Testis (tissue), 3 donors: ENCODE results near the gene ELF1. TPM values are rescaled to one million over a fixed set of nuclear protein-coding genes. Genes with fewer than 3 reads are reported as not detected.
A peak's percentile ranks its signal among the peaks of the same experiment; 100 is the strongest.

Experiments
- DNase-seq: peaks from one replicate; pipeline ENCODE4 v3.0.0-alpha.2; 2019
- H3K27ac ChIP-seq, 2 donors: fragments of 200-600 bp; sonication (generic); one replicate each; pipeline ENCODE4 v1.5.1; 2019
- H3K27me3 ChIP-seq: fragments of 200-600 bp; sonication (generic); one replicate; pipeline ENCODE4 v1.5.1; 2019
- H3K36me3 ChIP-seq: fragments of 200-600 bp; sonication (generic); one replicate; pipeline ENCODE4 v1.5.1; 2017; ENCODE audit warnings: low read depth; ENCODE audit errors: missing control alignments
- H3K4me1 ChIP-seq: fragments of 200-600 bp; sonication (generic); one replicate; pipeline ENCODE4 v1.5.1; 2019
- H3K4me3 ChIP-seq, 2 donors: fragments of 200-600 bp; sonication (generic); one replicate each; pipeline ENCODE4 v1.5.1; 2017 to 2019
- H3K9me3 ChIP-seq: fragments of 200-600 bp; sonication (generic); one replicate; pipeline ENCODE4 v1.5.1; 2017
- POLR2A ChIP-seq: fragments of 450-650 bp; IDR thresholded peaks from one replicate; pipeline ENCODE4 v1.6.1; 2017; ENCODE audit warnings: antibody characterized with exemption, mild to moderate bottlenecking, moderate library complexity
- WGBS, 2 donors: methylation state at CpG; one replicate each; pipeline ENCODE4 v1.1.5; 2018; 5-methylcytosine and 5-hydroxymethylcytosine counted together
- intact Hi-C: fragments of 100-400 bp; cut with DNase I; formaldehyde crosslinking; loops from one replicate; pipeline ENCODE4 v1.15.1; 2023; ENCODE audit warnings: low total_unique reads
- polyA plus RNA-seq: library from polyadenylated mRNA; stranded (reverse); fragments of 350-450 nt; fragmentation: Illumina TruSeq; extraction: RNeasy Lipid Tissue Mini Kit (QIAGEN cat#74804); gene quantifications from one replicate; pipeline ENCODE4 v1.2.3, GENCODE V29; 2014; ENCODE audit warnings: low read depth, low replicate concordance; ENCODE audit not compliant: insufficient read depth
- total RNA-seq, 2 donors: library from RNA; depleted of rRNA; stranded (reverse); fragments of >200 nt; gene quantifications; one replicate each; pipeline ENCODE4 v1.2.3, GENCODE V29; 2016
- TF ChIP-seq, protein P1 (sequence below), 3 experiments: fragments of 450-650 bp in 2 of 3; fragments of 200-600 bp in 1 of 3; sonication (generic) in 1 of 3; IDR thresholded peaks; one replicate each; pipeline ENCODE4 v1.5.1; 2016 to 2019; ENCODE audit warnings: antibody characterized with exemption in 3 of 3, mild to moderate bottlenecking in 2 of 3, moderate library complexity in 1 of 3

The ELF1 gene
- total and polyA plus RNA-seq, 3 donors from 2014 or later, result 32.8 to 67.5 (median 54.8) TPM

DNA sequence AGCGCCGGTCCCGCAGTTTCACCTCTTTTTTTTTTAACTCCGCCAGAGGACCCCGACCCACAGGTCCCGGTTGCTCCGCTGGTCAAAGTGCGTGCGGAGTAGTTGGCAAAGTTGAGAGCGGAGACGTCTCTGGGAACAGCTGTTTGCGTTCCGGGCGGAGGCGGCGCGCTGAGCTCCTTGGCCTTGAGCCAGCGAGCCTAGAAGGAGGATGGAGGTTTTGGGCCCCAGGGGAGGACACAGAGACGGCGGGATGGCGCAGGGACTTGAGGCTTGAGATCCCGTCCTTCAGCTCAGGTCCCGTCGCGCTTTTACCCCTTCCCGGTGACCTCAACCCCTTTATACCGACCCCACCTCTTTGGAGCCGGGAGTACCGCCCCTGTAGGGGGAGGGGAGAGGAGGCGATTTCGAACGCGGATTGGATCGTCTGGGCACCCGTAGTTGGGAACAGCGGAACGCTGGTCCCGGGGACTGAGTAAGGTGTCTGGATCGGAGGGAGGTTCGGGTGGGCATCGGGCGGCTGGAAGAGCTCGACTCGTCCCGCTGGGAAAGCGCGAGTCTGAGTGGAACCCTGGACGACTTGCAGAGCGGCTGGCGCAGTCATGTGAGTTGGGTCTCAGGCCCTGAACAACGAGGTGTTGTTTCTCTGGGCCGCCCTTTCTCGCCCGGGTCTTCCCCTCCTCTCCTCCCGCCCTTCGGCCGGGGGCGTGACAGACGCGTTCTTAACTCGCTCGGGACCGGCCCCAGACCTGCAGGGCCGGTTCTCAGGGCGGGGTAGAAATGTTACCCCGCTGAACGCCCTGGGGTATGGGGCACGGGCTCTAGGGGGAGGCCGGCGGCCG, 42.2 kb upstream of the ELF1 start, which contains the start of gene WBP4:
Gene WBP4, plus strand, starts transcription at position 435 of the 839 bp plus-strand sequence. Its CDS starts 165 bp downstream, at position 600.
- H3K27me3 ChIP-seq, result no peaks in the 10 kb centered on the region
- peaks cover 22% of the 10 kb centered on the region for H3K4me1 ChIP-seq
- H3K27ac ChIP-seq, result peak within 1 kb of the TSS; percentile 97 to 99
- no peaks in the 10 kb centered on the region for H3K36me3 ChIP-seq
- peak; percentile 95 for DNase-seq
- no peaks in the 10 kb centered on the region for H3K9me3 ChIP-seq
- intact Hi-C loops, result no loop called here
- H3K4me3 ChIP-seq, result peak within 1 kb of the TSS; percentile 84 to 95
- peak; percentile 32 for TF ChIP-seq POLR2A
- TF ChIP-seq, protein P1, sequence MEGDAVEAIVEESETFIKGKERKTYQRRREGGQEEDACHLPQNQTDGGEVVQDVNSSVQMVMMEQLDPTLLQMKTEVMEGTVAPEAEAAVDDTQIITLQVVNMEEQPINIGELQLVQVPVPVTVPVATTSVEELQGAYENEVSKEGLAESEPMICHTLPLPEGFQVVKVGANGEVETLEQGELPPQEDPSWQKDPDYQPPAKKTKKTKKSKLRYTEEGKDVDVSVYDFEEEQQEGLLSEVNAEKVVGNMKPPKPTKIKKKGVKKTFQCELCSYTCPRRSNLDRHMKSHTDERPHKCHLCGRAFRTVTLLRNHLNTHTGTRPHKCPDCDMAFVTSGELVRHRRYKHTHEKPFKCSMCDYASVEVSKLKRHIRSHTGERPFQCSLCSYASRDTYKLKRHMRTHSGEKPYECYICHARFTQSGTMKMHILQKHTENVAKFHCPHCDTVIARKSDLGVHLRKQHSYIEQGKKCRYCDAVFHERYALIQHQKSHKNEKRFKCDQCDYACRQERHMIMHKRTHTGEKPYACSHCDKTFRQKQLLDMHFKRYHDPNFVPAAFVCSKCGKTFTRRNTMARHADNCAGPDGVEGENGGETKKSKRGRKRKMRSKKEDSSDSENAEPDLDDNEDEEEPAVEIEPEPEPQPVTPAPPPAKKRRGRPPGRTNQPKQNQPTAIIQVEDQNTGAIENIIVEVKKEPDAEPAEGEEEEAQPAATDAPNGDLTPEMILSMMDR (IDR thresholded peaks at IDR 0.05), result peak in 2 of 3 experiments; percentile 21 to 29
- WGBS, 2 donors, result 0 to 1% methylated on average over 51 to 69 of the region's 71 CpGs

DNA sequence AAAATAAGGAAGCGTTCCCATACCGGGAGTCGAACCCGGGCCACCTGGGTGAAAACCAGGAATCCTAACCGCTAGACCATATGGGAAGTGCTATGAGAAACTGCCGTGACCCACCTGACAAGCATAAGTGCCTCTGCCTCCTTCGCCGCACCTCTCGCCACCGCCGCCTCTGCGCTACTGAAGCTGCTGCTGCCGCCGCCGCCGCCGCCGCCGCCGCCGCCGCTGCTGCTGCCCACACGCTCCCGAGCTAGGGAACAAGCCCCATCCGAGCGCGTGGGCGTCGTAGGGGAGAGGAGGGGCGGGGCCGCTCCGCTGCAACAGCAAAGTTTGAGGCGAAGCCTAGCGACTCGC, 41.6 kb upstream of the ELF1 start:
- peak; percentile 88 for DNase-seq
- Histone ChIP-seq H3K4me1 (peaks cover 24% of the 10 kb centered on the region), H3K27ac (peak overlapping the region; percentile 97 to 99), H3K9me3 (no peaks in the 10 kb centered on the region), H3K4me3 (peak overlapping the region; percentile 84 to 95), H3K27me3 (no peaks in the 10 kb centered on the region), H3K36me3 (no peaks in the 10 kb centered on the region)
- no peak for TF ChIP-seq POLR2A
- TF ChIP-seq, protein P1 (IDR thresholded peaks at IDR 0.05), result no peak
- 0% methylated on average over 17 to 35 of the region's 35 CpGs for WGBS, 2 donors
- intact Hi-C loops, result no loop called here

DNA sequence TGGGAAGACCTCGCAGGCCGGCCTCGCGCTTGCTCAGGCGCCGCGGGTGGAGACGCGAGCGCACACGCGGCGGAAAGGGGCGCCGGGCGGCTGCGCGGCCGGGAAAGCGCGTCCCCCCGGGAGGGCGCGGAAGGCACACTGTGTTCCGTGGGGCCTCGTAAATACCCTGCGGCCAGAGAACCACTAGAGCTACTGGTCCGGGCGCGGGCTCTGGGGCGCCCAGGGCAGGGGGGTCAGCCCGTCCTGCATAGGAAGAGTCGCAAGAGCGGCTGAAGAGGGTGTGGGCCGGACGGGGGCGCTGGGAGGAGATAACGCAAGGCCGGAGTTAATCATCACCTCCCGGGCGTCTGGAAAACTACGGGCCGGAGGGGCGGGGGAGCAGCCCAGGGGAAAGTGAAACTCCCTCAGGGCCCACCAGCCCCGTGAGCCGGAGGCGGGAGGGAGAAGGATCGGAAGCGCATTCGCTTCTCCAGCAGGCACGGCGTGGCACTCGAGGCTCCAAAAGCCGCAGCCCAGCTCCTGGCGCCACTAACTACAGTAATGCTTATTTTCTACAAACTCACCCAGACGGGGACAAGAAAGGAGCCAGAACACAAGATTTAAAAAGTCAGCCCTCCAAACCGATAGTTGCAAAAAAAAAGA, 41.1 kb upstream of the ELF1 start:
- DNase-seq, result peak; percentile 87
- Histone ChIP-seq H3K9me3 (no peaks in the 10 kb centered on the region), H3K27ac (peak overlapping the region; percentile 97 to 99), H3K4me1 (peaks cover 28% of the 10 kb centered on the region), H3K27me3 (no peaks in the 10 kb centered on the region), H3K4me3 (peak overlapping the region; percentile 84 to 95), H3K36me3 (no peaks in the 10 kb centered on the region)
- 0 to 1% methylated on average over 22 to 57 of the region's 57 CpGs for WGBS, 2 donors
- TF ChIP-seq, protein P1 (IDR thresholded peaks at IDR 0.05), result peak in 2 of 3 experiments; percentile 12 to 25
- no peak for TF ChIP-seq POLR2A
- intact Hi-C loops, result no loop called here

DNA sequence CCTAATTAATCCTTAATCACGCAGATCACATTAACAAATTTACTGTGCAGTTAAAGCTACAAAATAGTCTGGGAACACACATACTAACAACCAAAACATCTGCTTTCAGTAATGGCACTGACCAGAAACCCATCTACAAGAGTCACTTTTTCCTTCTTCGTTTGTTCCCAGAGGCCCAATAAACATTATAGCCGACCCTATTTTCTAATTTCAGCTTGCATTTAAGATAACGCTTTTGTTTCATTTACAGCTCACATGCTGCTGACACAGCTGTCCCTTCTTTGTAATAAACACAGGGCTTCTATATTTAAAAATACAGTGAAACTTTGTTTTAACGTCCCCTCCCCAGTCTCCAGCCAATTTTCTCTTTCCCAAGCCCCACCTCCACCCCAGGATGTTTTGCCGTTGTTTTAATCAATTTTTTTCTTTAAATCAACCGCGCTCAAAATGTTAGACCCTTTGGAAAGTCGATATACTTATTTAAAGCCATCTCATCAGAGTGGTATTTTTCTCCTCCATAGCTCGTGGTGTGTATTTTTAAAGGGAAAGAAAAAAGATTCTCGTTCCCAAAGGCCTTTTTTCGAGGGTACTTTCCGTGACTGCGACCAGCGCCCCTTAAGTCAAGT, 40.5 kb upstream of the ELF1 start:
- intact Hi-C loops, result no loop called here
- Histone ChIP-seq H3K27me3 (no peaks in the 10 kb centered on the region), H3K4me3 (peak overlapping the region; percentile 84 to 95), H3K9me3 (no peaks in the 10 kb centered on the region), H3K4me1 (peaks cover 33% of the 10 kb centered on the region), H3K27ac (peak overlapping the region; percentile 97 to 99), H3K36me3 (no peaks in the 10 kb centered on the region)
- TF ChIP-seq, protein P1 (IDR thresholded peaks at IDR 0.05), result no peak
- TF ChIP-seq POLR2A, result no peak
- 1 to 2% methylated on average over 15 of the region's 15 CpGs for WGBS, 2 donors
- DNase-seq, result no peak
